Body of pancreas (tissue), 4 donors: ENCODE data around the gene SYNRG. TPM values are rescaled to one million over a fixed set of nuclear protein-coding genes. Genes with fewer than 3 reads are reported as not detected.
A peak's percentile ranks its signal among the peaks of the same experiment; 100 is the strongest.

Source experiments
- ATAC-seq: fragments of 150-250 bp; one replicate; pipeline ENCODE4 v1.9.1; 2016
- DNase-seq, 4 donors: peaks; one replicate each; pipeline ENCODE4 v3.0.0-alpha.2; 2019
- H3K27ac ChIP-seq, 4 donors: fragments of 200-600 bp; sonication (generic); 1 replicate in 3 of 4; 2 replicates in 1 of 4; pipeline versions ENCODE4 v1.5.1 to v1.6.1; 2016 to 2019; ENCODE audit warnings: mild to moderate bottlenecking in 1 of 4, mixed read lengths in 1 of 4, moderate library complexity in 1 of 4
- H3K27me3 ChIP-seq, 2 donors: fragments of 200-600 bp; sonication (generic); one replicate each; pipeline ENCODE4 v1.6.0; 2016; ENCODE audit warnings: mild to moderate bottlenecking in 1 of 2
- H3K36me3 ChIP-seq, 2 donors: fragments of 200-600 bp; sonication (generic); replicated peaks in 1 of 2; 2 replicates each; pipeline ENCODE4 v1.5.1; 2016; ENCODE audit warnings: low read depth in 2 of 2; ENCODE audit not compliant: insufficient read depth in 1 of 2
- H3K4me1 ChIP-seq: fragments of 200-600 bp; sonication (generic); one replicate; pipeline ENCODE4 v1.6.0; 2016
- H3K4me3 ChIP-seq, 2 donors: fragments of 200-600 bp; sonication (generic); 1 replicate in 1 of 2; 2 replicates in 1 of 2; pipeline ENCODE4 v1.5.1; 2016 to 2019
- H3K9me3 ChIP-seq, 3 donors: fragments of 200-600 bp; sonication (generic); 1 replicate in 2 of 3; 2 replicates in 1 of 3; pipeline ENCODE4 v1.5.1; 2016
- CTCF ChIP-seq, 7 experiments: fragments of 450-650 bp in 4 of 7; fragments of 200-600 bp in 3 of 7; sonication (generic) in 3 of 7; IDR thresholded peaks; one replicate each; pipeline ENCODE4 v1.5.1; 2016 to 2019; ENCODE audit warnings: antibody characterized with exemption in 7 of 7
- POLR2A ChIP-seq, 3 donors: fragments of 450-650 bp; IDR thresholded peaks; one replicate each; pipeline ENCODE4 v1.6.1; 2016; ENCODE audit warnings: antibody characterized with exemption in 3 of 3, mild to moderate bottlenecking in 2 of 3
- WGBS, 2 donors: methylation state at CpG; one replicate each; pipeline ENCODE4 v1.1.5; 2017; 5-methylcytosine and 5-hydroxymethylcytosine counted together
- intact Hi-C: fragments of 100-400 bp; cut with DNase I; formaldehyde crosslinking; loops from one replicate; pipeline ENCODE4 v1.15.1; 2023
- total RNA-seq, 2 donors: library from RNA; depleted of rRNA; stranded (reverse); fragments of >200 nt; gene quantifications; one replicate each; pipeline ENCODE4 v1.1.0, GENCODE V29; 2016

Gene SYNRG
- total RNA-seq, 2 donors from 2014 or later, result 14.2 to 21.3 TPM

- ATAC-seq (no peak), DNase-seq (no peak)
- Histone ChIP-seq H3K4me1 (peaks cover 15% of the 10 kb centered on the region), H3K27me3 (no peaks in the 10 kb centered on the region), H3K9me3 (no peaks in the 10 kb centered on the region), H3K27ac (no peak overlapping the region), H3K36me3 (no peaks in the 10 kb centered on the region), H3K4me3 (no peak overlapping the region)
- intact Hi-C loops, result loop anchor here (10.0 kb wide), 1 partner anchor 89 kb away; the partner anchor contains the start of genes ACACA and TADA2A
- TF ChIP-seq POLR2A (IDR thresholded peaks at IDR 0.05) (no peak), CTCF (IDR thresholded peaks at IDR 0.05) (no peak)
- WGBS, 2 donors, result 91 to 93% methylated on average over 2 of the region's 2 CpGs
Measured at GRCh38 chr17:37493249-37494027, 115.8 kb downstream of the SYNRG start.

DNA sequence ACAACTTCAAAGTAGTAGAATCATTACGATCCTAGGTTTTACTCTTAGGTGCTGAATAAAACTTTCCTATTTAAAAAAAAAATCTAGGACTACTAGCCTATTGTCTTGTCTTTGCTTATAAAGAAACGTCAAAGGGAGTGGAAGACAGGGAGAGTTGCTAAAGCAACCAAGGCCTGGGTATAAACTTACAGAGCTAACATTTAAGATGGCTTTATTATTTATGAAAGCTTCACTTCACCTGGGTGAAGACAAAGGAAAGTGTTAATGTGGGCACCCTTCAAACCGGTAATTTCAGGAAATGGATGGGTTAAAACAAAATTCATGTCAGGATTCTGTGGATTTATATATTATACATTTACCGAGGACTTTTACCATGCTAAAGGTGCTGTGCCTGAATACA, 117.1 kb downstream of the SYNRG start:
- H3K36me3 ChIP-seq, result no peaks in the 10 kb centered on the region
- H3K27me3 ChIP-seq, result no peaks in the 10 kb centered on the region
- TF ChIP-seq POLR2A (IDR thresholded peaks at IDR 0.05), result no peak
- no peak for TF ChIP-seq CTCF (IDR thresholded peaks at IDR 0.05)
- no peak for DNase-seq
- no peak for ATAC-seq
- H3K9me3 ChIP-seq, result no peaks in the 10 kb centered on the region
- intact Hi-C loops, result loop anchor here (10.0 kb wide), 1 partner anchor 87 kb away; the partner anchor contains the start of genes ACACA and TADA2A
- no peak overlapping the region for H3K27ac ChIP-seq
- 51 to 52% methylated on average over 4 of the region's 4 CpGs for WGBS, 2 donors
- H3K4me1 ChIP-seq, result peaks cover 22% of the 10 kb centered on the region
- H3K4me3 ChIP-seq, result no peak overlapping the region

- intact Hi-C loops, result loop anchor here (10.0 kb wide), 1 partner anchor 86 kb away; the partner anchor contains the start of genes ACACA and TADA2A
- peak overlapping the region; percentile 52 to 61 for H3K4me3 ChIP-seq
- no peaks in the 10 kb centered on the region for H3K36me3 ChIP-seq
- H3K4me1 ChIP-seq, result peaks cover 22% of the 10 kb centered on the region
- H3K27me3 ChIP-seq, result no peaks in the 10 kb centered on the region
- ATAC-seq, result no peak
- no peaks in the 10 kb centered on the region for H3K9me3 ChIP-seq
- DNase-seq, result peak in 2 of 4 donors; percentile 43 to 66
- TF ChIP-seq POLR2A (IDR thresholded peaks at IDR 0.05) (no peak), CTCF (IDR thresholded peaks at IDR 0.05) (no peak)
- H3K27ac ChIP-seq, result peak overlapping the region; percentile 67 to 98 (median 82)
- 38 to 42% methylated on average over 20 to 24 of the region's 24 CpGs for WGBS, 2 donors
Measured at GRCh38 chr17:37490638-37491614, 118.3 kb downstream of the SYNRG start.

- 0 to 1% methylated on average over 20 to 41 of the region's 56 CpGs for WGBS, 2 donors
Measured at GRCh38 chr17:37490022-37490587, 119.1 kb downstream of the SYNRG start.

More at GRCh38 chr17:37490022-37490587, 119.1 kb downstream of the SYNRG start:
- no peaks in the 10 kb centered on the region for H3K36me3 ChIP-seq
- intact Hi-C loops, result loop anchor here (10.0 kb wide), 1 partner anchor 85 kb away; the partner anchor contains the start of genes ACACA and TADA2A
- no peaks in the 10 kb centered on the region for H3K9me3 ChIP-seq
- H3K4me3 ChIP-seq, result peak overlapping the region; percentile 52 to 61
- peak; percentile 33 for ATAC-seq
- H3K27me3 ChIP-seq, result no peaks in the 10 kb centered on the region
- H3K4me1 ChIP-seq, result peaks cover 22% of the 10 kb centered on the region
- TF ChIP-seq CTCF (IDR thresholded peaks at IDR 0.05) (peak in 3 of 7 experiments; percentile 20 to 41 (median 23)), POLR2A (IDR thresholded peaks at IDR 0.05) (no peak)
- peak overlapping the region; percentile 67 to 98 (median 82) for H3K27ac ChIP-seq
- DNase-seq, result peak; percentile 60 to 72 (median 64)
